HG03520 (cell line): ENCODE measurements around the gene CD28.
"Not testable (repeated sequence)": the region's sequence is repeated elsewhere in the genome, so short reads cannot be mapped to it uniquely, and the experiment has no call there.

Source experiments
- ATAC-seq: cut with Tn5 transposase; IDR thresholded peaks from one replicate; pipeline ENCODE4 v1.9.1; 2021; ENCODE audit warnings: mild to moderate bottlenecking, moderate library complexity; ENCODE audit not compliant: unreplicated experiment

The CD28 gene

DNA sequence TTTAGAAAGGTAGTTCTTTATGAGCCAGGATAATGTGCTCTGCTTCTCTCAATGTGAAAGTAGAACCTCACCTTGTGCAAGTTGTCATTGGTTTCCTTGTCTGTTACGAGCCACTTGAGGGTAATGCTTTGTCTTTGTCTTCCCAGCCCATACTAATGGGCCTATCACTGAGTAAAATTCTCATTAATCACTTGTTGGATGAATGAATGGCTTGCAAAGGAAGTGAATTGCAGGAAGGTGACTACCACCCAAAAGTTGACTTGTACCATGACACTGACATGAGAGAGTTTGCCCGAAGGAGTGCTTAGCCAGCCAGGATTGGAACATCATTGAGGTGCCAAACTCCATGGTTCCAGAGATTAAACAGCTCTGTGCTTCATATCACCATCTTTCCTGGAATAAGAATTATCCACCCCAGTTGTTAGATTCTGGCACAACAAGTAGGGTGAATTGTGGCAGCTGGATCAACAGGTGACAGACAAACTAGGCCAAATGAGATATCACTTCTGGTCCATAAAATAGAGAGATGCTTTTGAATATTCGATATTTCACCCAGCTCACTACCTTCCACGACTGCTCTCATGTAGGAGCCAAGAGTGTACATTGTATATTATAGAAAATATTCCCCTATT lies 20.5 kb upstream of the CD28 start:
- ATAC-seq = no peak

DNA sequence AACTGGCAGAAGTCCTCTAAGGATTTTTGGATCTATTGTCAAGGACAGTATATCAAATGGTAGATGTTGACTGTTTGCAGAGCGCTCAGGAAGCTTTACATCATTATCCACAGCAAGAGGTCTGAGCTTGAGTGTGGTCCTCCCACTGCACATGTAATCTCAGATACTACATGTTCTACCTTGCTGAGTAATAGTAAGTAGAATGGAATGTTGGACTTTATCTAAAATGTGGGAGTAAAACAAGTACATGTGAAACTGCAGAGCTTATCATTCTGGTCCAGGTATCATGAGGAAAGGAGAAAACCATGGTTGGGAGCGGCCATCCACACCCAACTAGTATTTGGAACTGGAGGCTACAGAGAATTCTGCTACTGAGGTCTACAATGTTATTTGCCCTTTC lies 19.3 kb upstream of the CD28 start:
- ATAC-seq = no peak

DNA sequence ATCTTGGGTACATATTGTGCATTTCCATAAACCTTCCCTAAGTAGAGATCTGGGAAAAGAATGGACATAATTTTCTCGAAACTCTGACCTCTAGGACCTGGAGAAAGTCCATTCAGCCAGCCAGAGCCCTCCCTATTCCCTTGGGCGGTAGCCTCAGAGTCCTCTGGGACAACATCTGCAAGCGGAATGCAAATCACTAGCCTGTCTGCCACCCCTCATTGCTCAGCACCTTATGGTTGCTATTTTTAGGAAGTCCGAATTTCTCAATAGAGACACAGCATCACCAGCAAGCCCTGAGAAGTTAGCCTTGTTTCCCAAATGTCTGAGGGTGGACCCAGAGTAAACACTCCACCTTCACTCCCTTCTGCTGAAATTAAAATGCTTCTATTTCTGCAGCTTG lies 17.6 kb upstream of the CD28 start:
- peak; percentile 63 for ATAC-seq

DNA sequence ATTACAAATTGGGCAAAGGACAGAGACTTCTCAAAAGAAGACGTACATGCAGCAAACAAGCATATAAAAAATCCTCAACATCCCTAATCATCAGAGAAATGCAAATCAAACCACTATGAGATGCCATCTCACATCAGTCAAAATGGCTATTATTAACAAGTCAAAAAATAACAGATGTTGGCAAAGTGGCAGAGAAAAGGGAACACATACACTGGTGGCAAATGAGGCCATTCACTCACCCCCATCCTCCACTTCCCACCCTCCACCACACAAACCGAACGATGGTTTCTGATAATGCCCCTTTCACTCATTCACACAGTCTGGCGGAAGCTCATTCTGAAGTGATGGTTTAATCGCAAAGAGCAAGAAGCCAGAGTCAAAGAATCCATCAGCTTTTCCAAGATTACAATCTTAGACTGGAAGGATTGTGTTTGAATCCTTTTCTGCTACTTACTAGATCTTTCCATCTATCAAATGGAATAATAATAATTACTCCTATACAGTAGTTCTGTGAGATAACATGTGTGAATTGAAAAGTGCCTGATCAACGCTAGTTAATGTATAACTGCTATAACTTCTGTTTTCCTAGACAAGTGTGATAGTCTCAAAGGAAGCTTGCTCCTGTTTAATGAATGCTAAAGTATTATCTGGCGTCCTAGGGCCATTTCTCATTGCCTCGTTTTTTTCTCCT lies 16.9 kb upstream of the CD28 start:
- ATAC-seq = no peak

DNA sequence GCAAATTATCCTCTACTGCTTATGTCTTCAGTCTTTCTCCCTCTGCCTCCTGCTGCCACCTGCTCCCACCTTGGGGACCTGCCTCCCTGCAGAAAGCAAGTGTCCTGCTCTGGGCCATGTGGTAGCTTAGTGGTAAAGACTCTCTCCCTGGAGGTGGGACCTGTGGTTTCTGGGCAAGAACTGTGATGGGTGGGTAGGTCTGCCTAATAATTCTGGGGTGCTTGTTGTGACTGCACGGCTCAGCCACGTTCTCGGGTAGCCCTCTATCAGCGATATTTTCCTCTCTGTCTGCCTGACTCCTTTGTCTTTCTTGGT lies 16.4 kb upstream of the CD28 start:
- ATAC-seq = no peak

DNA sequence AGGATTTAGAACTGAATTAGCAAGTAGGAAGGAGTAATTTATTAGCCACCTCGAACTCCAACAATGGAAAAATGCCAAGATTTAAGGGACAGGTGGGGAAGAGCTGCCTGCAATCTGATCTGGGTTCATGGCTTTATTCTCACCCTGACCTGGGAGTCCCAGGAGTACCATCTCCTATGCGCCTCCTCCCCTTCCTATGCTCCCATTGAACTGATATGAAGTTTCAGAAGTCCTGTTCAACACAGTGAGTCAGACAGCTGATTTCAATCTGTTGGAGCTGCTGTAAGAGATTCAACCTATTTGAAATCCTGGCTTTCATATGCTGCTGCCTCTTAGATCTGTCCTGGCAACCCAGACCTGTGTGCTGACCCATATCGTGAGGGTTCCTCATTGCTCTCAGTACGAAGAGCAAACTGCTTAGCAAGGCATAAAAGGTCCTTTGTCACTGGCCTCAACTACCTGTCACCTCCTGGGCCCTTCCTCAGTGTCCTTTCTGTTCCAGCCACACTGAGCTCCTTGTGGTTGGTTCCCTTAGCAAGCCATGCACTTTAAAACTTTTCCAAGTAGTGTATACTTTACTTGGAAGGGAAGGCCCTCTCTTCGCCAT lies 15.9 kb upstream of the CD28 start:
- no peak for ATAC-seq

DNA sequence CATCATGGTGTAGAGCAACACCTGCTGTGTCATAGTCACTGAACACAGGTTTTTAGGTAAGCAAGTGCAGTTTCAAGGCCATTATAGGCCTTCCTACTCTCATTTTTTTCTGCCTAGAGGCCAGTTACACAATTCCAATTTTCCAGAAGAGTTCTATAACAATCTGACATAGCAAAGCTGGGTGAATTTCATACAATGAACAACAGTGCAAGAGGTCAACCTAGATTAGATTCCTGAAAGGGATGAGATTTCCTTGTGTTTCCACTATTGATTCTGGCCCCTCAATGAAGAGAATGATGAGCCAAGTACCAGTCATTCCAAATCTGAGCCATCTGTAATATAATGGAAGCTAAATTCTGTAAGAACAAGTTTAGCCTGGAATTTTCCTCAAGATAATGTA lies 15.3 kb upstream of the CD28 start:
- no peak for ATAC-seq

DNA sequence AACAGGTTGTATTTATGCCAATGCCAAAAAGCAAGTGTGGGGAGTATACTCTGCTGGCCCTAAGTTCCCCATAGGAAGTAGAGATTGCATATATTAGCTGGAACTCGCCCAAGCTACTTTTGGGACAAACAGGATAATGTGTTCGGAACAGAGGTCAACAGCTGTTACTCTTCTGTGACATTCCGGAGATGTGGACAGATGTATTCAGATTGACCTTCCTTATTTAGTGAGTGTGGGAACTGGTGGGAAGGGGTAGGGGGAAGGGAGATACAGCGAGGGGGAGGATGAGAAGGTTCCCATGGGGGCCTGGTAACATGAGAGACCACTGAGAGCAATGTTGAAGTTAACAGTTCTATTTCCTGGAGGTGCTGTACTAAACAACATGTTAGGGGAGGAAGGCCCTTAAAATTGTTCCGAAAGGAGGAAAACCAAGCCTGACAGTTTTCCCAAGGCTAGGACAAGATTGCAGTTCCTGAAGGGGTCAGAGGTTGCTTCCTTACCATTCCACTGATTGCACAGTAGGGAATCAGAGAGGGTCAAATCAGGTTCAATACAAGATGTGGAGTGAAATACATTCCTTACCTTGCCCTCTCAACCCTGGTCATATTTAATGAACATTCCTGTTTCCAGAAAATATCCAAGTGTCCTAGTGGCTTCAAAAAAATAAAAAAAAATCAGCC lies 14.3 kb upstream of the CD28 start:
- no peak for ATAC-seq

DNA sequence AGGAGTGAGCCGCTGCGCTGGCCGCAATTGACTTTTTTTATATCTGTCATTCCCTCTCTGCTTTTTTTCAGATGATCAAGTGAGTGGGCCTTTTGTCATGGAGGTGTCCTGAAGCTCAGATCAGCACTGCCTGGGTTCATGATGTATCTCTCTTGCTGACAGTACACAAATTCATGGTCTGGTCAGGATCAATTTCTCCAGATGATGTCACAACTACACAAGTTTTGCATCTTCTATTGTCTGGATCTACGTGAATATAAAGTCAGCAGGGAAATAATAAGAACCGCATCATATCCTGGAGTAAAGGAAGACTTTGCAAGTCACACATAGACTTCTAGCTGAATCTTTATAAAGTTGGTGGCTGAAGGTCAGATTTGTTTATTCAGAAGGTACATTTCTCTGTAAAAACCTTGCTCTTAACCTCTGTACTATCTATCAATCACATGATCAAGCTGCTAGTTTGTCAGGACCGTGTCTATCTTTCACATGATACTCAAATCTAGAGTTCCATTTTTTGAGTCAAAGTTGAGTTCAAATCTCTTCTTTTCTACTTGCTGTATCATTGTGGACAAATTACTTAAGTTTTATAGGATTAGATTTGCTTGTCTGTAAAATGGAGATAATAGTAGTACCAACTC lies 13.1 kb upstream of the CD28 start:
- no peak for ATAC-seq

DNA sequence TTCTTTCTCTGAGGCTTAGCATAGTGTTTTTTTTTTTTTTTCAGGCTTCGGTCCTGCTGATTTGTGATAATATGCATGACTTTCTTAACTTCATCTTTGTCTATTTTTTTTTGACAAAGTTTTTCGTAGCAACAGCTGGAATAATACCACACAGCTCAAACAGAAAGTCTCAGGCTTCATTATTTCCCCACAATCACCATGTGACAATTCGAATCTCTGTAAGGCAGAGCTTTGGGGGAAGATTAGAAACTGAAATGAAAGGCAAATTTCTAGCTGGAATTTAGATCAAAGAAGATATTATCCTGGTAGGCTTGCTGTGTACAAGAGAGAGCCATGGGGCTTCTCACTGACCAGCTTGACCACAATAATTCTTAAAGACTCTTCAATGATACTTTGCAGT lies 12.2 kb upstream of the CD28 start:
- no peak for ATAC-seq

DNA sequence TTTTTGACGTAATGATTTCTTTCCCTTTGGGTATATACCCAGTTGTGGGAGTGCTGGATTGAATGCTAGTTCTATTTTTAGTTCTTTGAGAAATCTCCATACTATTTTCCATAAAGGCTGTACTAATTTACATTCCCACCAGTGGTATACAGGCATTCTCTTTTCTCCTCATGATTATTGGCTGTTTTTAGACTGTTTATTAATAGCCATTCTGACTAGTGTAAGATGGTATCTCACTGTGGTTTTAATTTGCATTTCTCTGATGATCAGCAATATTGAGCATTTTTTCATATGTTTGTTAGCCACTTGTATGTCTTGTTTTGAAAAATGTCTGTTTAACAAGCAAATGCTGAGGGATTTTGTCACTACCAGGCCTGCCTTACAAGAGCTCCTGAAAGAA lies 9.2 kb upstream of the CD28 start:
- ATAC-seq = no peak

DNA sequence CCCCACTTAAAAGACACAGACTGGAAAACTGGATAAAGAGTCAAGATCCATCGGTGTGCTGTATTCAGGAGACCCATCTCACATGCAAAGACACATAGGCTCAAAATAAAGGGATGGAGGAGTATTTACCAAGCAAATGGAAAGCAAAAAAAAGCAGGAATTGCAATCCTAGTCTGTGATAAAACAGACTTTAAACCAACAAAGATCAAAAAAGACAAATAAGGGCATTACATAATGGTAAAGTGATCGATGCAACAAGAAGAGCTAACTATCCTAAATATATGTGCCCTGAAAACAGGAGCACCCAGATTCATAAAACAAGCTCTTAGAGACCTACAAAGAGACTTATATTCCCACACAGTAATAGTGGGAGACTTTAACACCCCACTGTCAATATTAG lies 8.7 kb upstream of the CD28 start:
- ATAC-seq = not testable (repeated sequence)

DNA sequence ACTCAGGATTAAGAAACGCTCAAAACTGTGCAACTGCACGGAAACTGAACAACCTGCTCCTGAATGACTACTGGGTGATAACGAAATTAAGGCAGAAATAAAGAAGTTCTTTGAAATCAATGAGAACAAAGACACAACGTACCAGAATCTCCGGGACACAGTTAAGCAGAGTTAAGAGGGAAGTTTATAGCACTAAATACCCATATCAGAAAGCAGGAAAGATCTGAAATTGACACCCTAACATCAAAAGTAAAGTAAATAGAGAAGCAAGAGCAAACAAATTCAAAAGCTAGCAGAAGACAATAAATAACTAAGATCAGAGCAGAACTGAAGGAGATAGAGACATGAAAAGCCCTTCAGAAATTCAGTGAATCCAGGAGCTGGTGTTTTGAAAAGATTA lies 8.0 kb upstream of the CD28 start:
- not testable (repeated sequence) for ATAC-seq

DNA sequence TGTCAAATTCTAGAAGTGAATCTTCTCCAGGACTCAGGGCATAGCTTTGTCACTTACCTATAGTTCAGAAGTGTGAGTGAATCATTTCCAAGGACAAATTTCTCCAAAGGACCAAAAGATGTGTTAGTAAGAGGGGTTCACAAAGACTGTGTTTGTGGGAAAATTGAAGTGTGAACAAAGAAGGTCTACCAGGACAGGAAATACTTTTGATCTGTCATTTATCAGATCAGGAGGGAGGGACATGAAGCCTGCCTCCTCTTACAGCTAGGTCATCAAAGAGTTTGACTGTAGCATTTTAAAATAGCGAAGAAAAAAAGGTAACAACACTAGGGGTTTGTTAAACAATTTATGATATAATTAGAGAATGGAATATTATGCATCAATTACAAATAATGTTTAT lies 2.0 kb upstream of the CD28 start:
- ATAC-seq = no peak

DNA sequence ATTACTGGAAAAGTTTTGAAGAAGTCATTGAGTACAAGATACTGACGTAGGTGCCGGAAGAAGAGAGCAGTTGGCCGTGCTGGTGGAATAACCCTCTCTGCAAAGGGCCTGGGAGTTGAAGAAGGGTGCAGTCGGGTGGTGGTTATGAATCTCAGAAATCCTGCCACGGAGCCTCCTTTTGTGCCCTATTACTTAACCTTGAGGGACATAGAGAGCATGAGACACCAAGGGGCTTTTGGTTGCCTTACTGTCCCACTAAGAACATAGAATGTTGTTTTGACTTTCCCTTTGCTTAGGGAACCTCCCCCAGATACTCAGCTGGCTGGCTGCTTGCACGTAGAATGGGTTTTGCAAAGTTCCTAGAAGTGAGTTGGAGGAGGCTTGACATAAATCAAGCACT lies 1.3 kb upstream of the CD28 start:
- ATAC-seq = no peak

DNA sequence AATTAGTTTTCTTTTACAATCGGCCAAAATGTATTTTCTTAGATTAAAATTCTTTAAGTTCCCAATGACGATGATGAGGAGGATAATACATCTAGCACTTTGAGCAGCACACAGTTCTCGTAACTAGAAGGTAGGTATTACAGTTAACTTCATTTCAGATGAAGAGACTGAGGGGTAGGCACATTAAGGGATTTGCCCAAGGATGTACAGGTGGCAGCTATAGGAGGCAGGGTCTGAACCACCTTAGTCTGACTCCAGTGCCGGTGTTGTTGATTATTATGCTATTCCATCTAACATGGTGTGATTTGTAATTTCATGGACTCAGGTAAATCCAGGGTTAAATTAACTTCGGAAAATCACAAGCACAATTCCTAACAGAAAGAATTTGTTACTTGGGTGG lies 1.1 kb downstream of the CD28 start:
- ATAC-seq = no peak

DNA sequence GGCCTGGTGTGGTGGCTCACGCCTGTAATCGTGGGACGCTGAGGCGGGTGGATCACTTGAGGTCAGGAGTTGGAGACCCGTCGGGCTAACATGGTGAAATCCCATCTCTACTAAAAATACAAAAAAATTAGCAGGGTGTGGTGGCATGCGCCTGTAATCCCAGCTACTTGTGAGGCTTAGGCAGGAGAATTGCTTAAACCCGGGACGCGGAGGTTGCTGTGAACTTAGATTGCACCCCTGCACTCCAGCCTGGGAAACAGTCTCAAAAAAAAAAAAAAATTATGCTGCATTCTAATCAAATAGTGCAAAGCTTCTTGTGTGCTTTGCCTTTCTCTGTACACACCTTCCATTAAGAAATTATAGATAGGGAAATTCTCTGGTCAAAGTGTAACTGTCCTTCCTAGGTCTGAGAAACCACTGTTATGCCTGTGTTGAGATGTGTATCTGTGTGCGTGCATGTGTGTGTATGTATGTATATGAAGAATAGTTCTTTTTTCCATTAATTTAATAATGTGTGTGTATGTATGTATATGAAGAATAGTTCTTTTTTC lies 2.5 kb downstream of the CD28 start:
- ATAC-seq = no peak

DNA sequence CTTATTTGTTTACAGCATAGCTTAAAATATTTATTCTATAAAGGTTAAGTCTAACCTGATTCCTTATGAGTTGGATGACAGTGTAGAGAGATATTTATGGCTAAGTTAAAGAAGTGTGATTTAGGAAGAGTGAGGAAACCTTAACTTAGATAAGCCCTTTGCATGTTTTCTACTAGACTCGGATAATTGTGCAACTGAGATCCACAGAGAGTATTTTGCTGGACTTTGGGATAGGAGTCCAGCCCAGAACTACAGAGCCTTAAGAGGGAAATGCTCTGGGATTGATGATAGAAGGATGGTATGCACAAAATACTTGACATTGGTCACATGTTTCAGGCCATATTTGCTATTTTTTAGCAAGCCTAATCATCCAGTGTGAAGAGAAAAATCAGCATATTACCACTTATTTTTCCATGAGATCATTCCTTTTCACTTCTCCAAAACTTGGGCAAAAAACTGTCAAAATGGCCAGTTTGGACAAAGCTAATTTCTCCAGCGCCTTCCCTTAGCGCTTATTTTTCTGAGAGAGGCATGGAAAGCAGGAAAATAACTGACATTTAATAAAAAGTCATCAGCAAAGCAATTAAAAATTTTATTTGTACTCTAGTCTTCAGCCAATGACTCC lies 3.1 kb downstream of the CD28 start:
- no peak for ATAC-seq

DNA sequence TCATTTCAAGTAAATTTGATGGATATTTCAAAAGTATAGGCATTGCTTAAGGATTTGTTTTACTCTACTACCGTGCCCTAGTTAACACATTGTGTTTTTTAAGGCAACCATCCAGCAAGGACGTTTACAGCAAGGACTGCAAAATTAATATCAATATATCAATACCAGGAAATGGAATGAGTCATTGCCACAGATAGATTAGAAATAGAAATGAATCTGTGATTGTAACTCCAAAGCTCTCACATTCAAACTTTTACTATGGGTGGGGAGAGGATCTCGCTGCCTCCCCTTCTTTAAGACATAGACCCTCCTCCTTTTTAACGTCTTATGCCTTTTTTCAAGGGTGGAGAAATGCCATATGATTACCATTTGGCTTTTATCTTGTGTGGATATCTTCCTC lies 3.8 kb downstream of the CD28 start:
- no peak for ATAC-seq

DNA sequence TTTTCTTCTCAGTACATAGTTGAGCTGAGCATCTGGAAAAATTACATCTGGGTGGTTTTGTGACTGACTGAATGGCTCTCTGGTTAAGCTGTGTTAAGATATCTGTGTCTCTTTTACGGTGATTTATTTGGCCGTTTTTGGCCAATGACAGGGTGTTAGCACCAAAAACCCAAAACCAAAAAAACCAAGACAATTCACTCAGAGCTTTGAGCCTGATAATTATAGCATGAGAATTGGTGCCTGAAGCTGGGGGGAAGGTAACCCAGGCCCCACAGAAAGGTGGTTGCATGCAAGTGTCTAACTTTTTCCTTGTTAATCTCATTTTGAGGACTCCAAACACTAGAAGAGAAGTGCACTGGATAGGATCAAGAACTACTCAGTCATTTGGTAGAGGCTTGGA lies 4.5 kb downstream of the CD28 start:
- no peak for ATAC-seq

DNA sequence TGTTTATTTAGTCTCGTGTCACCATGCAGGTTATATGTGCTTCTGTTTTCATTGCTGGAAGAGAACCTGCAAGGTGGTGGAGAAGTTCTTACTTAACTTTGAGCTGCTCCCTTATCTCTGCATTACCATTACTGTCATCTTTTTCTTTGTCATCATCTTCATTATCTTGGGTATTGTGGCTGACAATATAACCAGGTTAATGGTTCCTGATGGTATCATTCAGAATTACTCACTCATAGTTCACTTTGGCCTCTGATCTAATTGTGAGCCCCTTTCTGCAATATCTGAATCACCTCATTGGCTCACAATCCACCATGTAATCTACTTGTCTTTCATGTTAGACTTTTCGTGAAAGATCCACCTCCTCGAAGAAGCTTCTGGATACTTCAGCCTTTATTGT lies 5.0 kb downstream of the CD28 start:
- ATAC-seq = no peak
